Hepatocyte (in vitro differentiated cells): Measurements from ENCODE around the gene PSMA6.

ENCODE experiments used
- EZH2 ChIP-seq: fragments of 200-600 bp; sonication (generic); IDR thresholded peaks from 2 replicates; pipeline ENCODE4 v1.6.1; 2016; ENCODE audit warnings: antibody characterized with exemption, mild to moderate bottlenecking, borderline replicate concordance
- EZH2phosphoT487 ChIP-seq: fragments of 200-600 bp; sonication (generic); IDR thresholded peaks from one replicate; pipeline ENCODE4 v1.6.1; 2018; ENCODE audit warnings: antibody characterized with exemption, mild to moderate bottlenecking, low read depth, moderate library complexity; ENCODE audit not compliant: unreplicated experiment, severe bottlenecking
- TF ChIP-seq, protein P1 (sequence below): fragments of 200-600 bp; sonication (generic); IDR thresholded peaks from 2 replicates; pipeline ENCODE4 v1.5.1; 2016; ENCODE audit warnings: antibody characterized with exemption, mild to moderate bottlenecking; ENCODE audit not compliant: poor library complexity

DNA sequence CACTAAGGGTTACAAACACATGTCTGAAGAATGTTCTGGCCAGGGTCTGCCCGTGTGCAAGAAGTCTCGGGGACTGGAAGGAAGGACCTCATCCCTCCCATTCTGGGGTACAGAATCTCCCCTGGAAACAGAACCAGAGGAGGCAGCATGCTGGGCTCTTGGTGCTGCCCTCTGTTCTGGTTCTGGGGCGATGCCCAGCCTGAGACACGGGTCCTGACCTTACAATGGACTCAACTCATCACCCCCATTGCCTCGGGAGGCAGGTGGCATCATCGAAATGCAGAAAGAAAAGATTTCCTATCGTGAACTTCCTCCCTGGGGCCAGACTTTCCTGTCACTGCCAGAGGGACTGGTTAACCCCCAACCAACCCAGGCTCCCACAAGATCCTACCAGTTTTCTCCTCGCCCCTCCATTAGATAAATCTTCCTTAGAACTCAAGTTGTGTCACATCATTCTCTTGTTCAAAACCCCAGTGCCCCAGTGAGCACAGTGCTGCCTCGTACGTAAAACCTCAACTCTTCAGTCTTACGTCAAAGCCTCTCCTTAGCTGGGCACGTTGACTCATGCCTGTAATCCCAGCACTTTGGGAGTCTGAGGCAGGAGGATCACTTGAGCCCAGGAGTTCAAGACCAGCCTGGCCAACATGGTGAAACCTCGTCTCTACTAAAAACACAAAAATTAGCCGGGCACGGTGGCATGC, 52.1 kb downstream of the PSMA6 start:
- TF ChIP-seq, protein P1, sequence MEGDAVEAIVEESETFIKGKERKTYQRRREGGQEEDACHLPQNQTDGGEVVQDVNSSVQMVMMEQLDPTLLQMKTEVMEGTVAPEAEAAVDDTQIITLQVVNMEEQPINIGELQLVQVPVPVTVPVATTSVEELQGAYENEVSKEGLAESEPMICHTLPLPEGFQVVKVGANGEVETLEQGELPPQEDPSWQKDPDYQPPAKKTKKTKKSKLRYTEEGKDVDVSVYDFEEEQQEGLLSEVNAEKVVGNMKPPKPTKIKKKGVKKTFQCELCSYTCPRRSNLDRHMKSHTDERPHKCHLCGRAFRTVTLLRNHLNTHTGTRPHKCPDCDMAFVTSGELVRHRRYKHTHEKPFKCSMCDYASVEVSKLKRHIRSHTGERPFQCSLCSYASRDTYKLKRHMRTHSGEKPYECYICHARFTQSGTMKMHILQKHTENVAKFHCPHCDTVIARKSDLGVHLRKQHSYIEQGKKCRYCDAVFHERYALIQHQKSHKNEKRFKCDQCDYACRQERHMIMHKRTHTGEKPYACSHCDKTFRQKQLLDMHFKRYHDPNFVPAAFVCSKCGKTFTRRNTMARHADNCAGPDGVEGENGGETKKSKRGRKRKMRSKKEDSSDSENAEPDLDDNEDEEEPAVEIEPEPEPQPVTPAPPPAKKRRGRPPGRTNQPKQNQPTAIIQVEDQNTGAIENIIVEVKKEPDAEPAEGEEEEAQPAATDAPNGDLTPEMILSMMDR: no peak
- TF ChIP-seq EZH2: no peak
- no peak for TF ChIP-seq EZH2phosphoT487
